SK-N-SH treated with all-trans-retinoic acid at 6 μM for 48 hours (cell line): Measurements from ENCODE around the gene GSTM4.

ENCODE experiments used
- ATAC-seq: fragments of 200-7000 bp; cut with Tn5 transposase; 3 replicates; pipeline ENCODE4 v1.9.1; 2020; ENCODE audit warnings: mild to moderate bottlenecking, moderate library complexity
- ARNTL ChIP-seq: fragments of 450-650 bp; formaldehyde crosslinking; IDR thresholded peaks from 2 replicates; pipeline ENCODE4 v1.5.0; 2020; ENCODE audit warnings: low read depth, mild to moderate bottlenecking, moderate library complexity, borderline replicate concordance
- BACH2 ChIP-seq: fragments of 250-450 bp; sonication (Bioruptor Pico); IDR thresholded peaks from 2 replicates; pipeline ENCODE4 v1.9.0; 2021; ENCODE audit warnings: mild to moderate bottlenecking, borderline replicate concordance
- CREB5 ChIP-seq: fragments of 250-450 bp; sonication (Bioruptor Pico); IDR thresholded peaks from 2 replicates; pipeline ENCODE4 v1.5.1; 2020; ENCODE audit warnings: low read depth, mild to moderate bottlenecking, moderate library complexity
- CSDC2 ChIP-seq: fragments of 250-450 bp; sonication (Bioruptor Pico); IDR thresholded peaks from 2 replicates; pipeline ENCODE4 v1.5.0; 2020; ENCODE audit warnings: mild to moderate bottlenecking, moderate library complexity
- CSRNP3 ChIP-seq: fragments of 250-450 bp; sonication (Bioruptor Pico); IDR thresholded peaks from 2 replicates; pipeline ENCODE4 v1.5.1; 2021; ENCODE audit warnings: mild to moderate bottlenecking, moderate library complexity
- ESRRG ChIP-seq: fragments of 250-450 bp; sonication (Bioruptor Pico); IDR thresholded peaks from 2 replicates; pipeline ENCODE4 v1.6.1; 2021; ENCODE audit warnings: mild to moderate bottlenecking
- GLIS3 ChIP-seq: fragments of 250-450 bp; sonication (Bioruptor Pico); IDR thresholded peaks from 2 replicates; pipeline ENCODE4 v1.5.0; 2020; ENCODE audit warnings: mild to moderate bottlenecking, moderate library complexity
- OSR1 ChIP-seq: fragments of 250-450 bp; sonication (Bioruptor Pico); IDR thresholded peaks from 2 replicates; pipeline ENCODE4 v1.8.0; 2022; ENCODE audit warnings: moderate library complexity, mild to moderate bottlenecking, inconsistent platforms
- PPARA ChIP-seq: fragments of 250-450 bp; sonication (Bioruptor Pico); IDR thresholded peaks from 2 replicates; pipeline ENCODE4 v1.5.0; 2020; ENCODE audit warnings: mild to moderate bottlenecking, borderline replicate concordance
- RARB ChIP-seq: fragments of 250-450 bp; sonication (Bioruptor Pico); IDR thresholded peaks from 2 replicates; pipeline ENCODE4 v1.8.0; 2021; ENCODE audit warnings: mild to moderate bottlenecking, moderate library complexity
- SNAI2 ChIP-seq: fragments of 250-450 bp; sonication (Bioruptor Pico); IDR thresholded peaks from 2 replicates; pipeline ENCODE4 v1.5.0; 2020; ENCODE audit warnings: mild to moderate bottlenecking, moderate library complexity
- TCF4 ChIP-seq: fragments of 250-450 bp; sonication (Bioruptor Pico); IDR thresholded peaks from 2 replicates; pipeline ENCODE4 v1.8.0; 2021; ENCODE audit warnings: mild to moderate bottlenecking, moderate library complexity, borderline replicate concordance
- TOX ChIP-seq: fragments of 250-450 bp; sonication (Bioruptor Pico); IDR thresholded peaks from 2 replicates; pipeline ENCODE4 v1.8.0; 2021; ENCODE audit warnings: mild to moderate bottlenecking, moderate library complexity, borderline replicate concordance
- TSHZ2 ChIP-seq: fragments of 250-450 bp; sonication (Bioruptor Pico); IDR thresholded peaks from 2 replicates; pipeline ENCODE4 v1.5.0; 2020; ENCODE audit warnings: mild to moderate bottlenecking, moderate library complexity
- ZC3H10 ChIP-seq: fragments of 250-450 bp; sonication (Bioruptor Pico); IDR thresholded peaks from 2 replicates; pipeline ENCODE4 v1.5.1; 2021; ENCODE audit warnings: mild to moderate bottlenecking, moderate library complexity
- ZFP3 ChIP-seq: fragments of 250-450 bp; sonication (Bioruptor Pico); IDR thresholded peaks from 2 replicates; pipeline ENCODE4 v1.5.0; 2020; ENCODE audit warnings: mild to moderate bottlenecking, moderate library complexity
- ZFP30 ChIP-seq: fragments of 450-650 bp; formaldehyde crosslinking; IDR thresholded peaks from 2 replicates; pipeline ENCODE4 v1.5.0; 2022; ENCODE audit warnings: mild to moderate bottlenecking, moderate library complexity
- ZNF565 ChIP-seq: fragments of 450-650 bp; formaldehyde crosslinking; conservative IDR thresholded peaks from 2 replicates; pipeline ENCODE4 v1.5.0; 2020; ENCODE audit warnings: low read depth, mild to moderate bottlenecking, moderate library complexity
- ZNF70 ChIP-seq: fragments of 450-650 bp; formaldehyde crosslinking; IDR thresholded peaks from 2 replicates; pipeline ENCODE4 v1.5.0; 2020; ENCODE audit warnings: mild to moderate bottlenecking, moderate library complexity
- ZNF8 ChIP-seq: fragments of 450-650 bp; formaldehyde crosslinking; IDR thresholded peaks from 2 replicates; pipeline ENCODE4 v1.5.0; 2020; ENCODE audit warnings: mild to moderate bottlenecking, moderate library complexity
- TF ChIP-seq, protein P1 (sequence below): fragments of 250-450 bp; sonication (Bioruptor Pico); IDR thresholded peaks from 2 replicates; pipeline ENCODE4 v1.8.0; 2020; ENCODE audit warnings: mild to moderate bottlenecking, moderate library complexity, borderline replicate concordance
- TF ChIP-seq, protein P2 (sequence below): fragments of 250-450 bp; sonication (Bioruptor Pico); IDR thresholded peaks from 2 replicates; pipeline ENCODE4 v1.8.0; 2021; ENCODE audit warnings: low read depth, mild to moderate bottlenecking, moderate library complexity, borderline replicate concordance

GSTM4 gene

DNA sequence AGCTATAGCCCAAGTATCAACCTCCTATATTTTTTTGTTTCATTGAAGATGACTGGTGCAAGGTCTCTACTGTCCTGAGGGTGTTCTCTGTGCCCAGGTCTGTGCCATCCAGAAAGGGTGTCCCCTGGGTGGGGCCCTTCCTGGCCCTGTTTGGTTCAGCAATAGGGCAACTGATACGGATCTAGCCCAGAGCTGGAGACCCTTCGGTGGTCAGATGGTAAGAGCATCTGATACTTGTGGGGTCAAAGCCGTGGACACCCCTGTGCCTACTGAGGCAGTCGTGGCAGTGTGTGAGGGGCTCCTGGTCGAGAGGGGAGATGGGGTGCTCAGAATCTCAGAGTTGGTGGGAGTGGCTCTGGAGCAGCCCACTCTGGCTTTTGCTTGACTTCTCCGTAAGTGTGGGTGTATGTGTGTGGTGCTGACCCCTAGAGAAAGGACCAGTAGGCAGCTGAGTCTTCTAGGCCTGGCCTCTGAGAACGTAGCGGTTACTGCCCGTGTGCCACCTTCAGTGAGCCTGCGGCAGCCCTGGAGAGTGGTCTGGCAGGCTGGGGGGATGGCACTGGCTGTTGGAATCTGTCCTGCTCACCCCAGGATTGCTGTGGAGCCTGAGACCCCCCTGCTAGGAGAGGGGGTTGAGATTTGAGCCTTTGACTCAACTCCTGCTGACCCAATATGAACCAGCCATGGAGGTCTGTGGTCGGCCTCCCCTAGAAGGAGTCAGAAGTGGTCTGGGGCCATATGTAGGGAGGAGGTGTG lies 33.6 kb upstream of the GSTM4 start:
- no peak for ATAC-seq
- TF ChIP-seq ZNF70 (CRISPR knock-in tag) (no peak), BACH2 (no peak)

- TF ChIP-seq, protein P1, sequence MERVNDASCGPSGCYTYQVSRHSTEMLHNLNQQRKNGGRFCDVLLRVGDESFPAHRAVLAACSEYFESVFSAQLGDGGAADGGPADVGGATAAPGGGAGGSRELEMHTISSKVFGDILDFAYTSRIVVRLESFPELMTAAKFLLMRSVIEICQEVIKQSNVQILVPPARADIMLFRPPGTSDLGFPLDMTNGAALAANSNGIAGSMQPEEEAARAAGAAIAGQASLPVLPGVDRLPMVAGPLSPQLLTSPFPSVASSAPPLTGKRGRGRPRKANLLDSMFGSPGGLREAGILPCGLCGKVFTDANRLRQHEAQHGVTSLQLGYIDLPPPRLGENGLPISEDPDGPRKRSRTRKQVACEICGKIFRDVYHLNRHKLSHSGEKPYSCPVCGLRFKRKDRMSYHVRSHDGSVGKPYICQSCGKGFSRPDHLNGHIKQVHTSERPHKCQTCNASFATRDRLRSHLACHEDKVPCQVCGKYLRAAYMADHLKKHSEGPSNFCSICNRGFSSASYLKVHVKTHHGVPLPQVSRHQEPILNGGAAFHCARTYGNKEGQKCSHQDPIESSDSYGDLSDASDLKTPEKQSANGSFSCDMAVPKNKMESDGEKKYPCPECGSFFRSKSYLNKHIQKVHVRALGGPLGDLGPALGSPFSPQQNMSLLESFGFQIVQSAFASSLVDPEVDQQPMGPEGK: no peak
- TF ChIP-seq ZNF70 (CRISPR knock-in tag): no peak
- TF ChIP-seq OSR1 (CRISPR knock-in tag): no peak
- no peak for TF ChIP-seq CSDC2 (CRISPR knock-in tag)
- TF ChIP-seq, protein P2, sequence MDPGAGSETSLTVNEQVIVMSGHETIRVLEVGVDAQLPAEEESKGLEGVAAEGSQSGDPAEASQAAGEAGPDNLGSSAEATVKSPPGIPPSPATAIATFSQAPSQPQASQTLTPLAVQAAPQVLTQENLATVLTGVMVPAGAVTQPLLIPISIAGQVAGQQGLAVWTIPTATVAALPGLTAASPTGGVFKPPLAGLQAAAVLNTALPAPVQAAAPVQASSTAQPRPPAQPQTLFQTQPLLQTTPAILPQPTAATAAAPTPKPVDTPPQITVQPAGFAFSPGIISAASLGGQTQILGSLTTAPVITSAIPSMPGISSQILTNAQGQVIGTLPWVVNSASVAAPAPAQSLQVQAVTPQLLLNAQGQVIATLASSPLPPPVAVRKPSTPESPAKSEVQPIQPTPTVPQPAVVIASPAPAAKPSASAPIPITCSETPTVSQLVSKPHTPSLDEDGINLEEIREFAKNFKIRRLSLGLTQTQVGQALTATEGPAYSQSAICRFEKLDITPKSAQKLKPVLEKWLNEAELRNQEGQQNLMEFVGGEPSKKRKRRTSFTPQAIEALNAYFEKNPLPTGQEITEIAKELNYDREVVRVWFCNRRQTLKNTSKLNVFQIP: no peak
- TF ChIP-seq BACH2: no peak
- no peak for TF ChIP-seq TOX
- TF ChIP-seq PPARA (CRISPR knock-in tag): no peak
- no peak for TF ChIP-seq CREB5
- no peak for ATAC-seq
Observed at GRCh38 chr1:109622895-109623294, 33.0 kb upstream of the GSTM4 start.

DNA sequence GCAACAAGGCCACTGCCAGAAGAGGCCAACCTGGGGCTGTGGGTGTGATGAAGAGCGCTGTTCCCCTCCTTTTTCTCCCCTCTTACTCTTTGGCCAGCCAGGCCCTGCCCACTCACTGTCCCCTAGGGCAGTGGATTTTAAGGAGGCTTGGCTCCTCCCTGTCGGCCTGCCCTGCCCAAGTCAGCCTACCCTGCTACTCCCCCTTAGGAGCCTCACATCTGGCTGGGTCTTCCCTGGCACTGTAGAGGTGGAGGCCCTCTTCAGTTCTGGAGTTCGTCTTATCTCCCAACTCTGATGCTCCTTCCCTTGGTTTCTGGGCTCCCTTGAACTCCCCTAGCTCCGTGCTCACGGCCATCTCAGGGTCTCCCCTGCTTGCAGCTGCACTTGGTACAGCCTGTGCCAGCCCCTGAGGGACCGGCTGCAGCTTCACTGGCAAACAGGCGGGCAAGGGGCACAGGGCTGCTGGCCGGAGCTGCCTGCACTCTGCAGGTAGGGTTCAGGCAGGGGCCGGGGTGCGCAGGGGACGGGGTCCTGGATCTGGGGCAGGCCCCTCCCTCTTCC lies 32.2 kb upstream of the GSTM4 start:
- ATAC-seq: no peak
- TF ChIP-seq RARB (CRISPR knock-in tag) (no peak), BACH2 (no peak), ZNF565 (CRISPR knock-in tag) (no peak), ZC3H10 (CRISPR knock-in tag) (no peak), CSRNP3 (CRISPR knock-in tag) (no peak), TSHZ2 (CRISPR knock-in tag) (no peak), ZNF8 (no peak), ZFP3 (no peak), ARNTL (no peak), SNAI2 (CRISPR knock-in tag) (no peak), CSDC2 (CRISPR knock-in tag) (no peak), CREB5 (no peak), ESRRG (CRISPR knock-in tag) (no peak), ZFP30 (CRISPR knock-in tag) (no peak), OSR1 (CRISPR knock-in tag) (no peak), TCF4 (CRISPR knock-in tag) (no peak), ZNF70 (CRISPR knock-in tag) (no peak), GLIS3 (CRISPR knock-in tag) (no peak)
- TF ChIP-seq, protein P1: no peak
